ENCODE data around the gene AVL9. TPM values are rescaled to one million over a fixed set of nuclear protein-coding genes. Genes with fewer than 3 reads are reported as not detected.
A peak's percentile ranks its signal among the peaks of the same experiment; 100 is the strongest.
"Not testable (repeated sequence)": the region's sequence is repeated elsewhere in the genome, so short reads cannot be mapped to it uniquely, and the experiment has no call there.

Gene AVL9
- 31.5 TPM for total RNA-seq

GRCh38 chr7:32495298-32496051 is at the start of gene AVL9:
Gene AVL9 (plus strand): TSS chr7:32495489. CDS start chr7:32495710, 221 bp downstream.
- intact Hi-C loops (cut with DNase I), result no loop called here
- DNase-seq (ENCODE audit: low spot score) (peak; percentile 99), ATAC-seq (peak; percentile 99)

- intact Hi-C loops (cut with DNase I), result no loop called here
- DNase-seq (ENCODE audit: low spot score) (no peak), ATAC-seq (no peak)
Measured at GRCh38 chr7:32447218-32447617, 48.1 kb upstream of the AVL9 start.

DNA sequence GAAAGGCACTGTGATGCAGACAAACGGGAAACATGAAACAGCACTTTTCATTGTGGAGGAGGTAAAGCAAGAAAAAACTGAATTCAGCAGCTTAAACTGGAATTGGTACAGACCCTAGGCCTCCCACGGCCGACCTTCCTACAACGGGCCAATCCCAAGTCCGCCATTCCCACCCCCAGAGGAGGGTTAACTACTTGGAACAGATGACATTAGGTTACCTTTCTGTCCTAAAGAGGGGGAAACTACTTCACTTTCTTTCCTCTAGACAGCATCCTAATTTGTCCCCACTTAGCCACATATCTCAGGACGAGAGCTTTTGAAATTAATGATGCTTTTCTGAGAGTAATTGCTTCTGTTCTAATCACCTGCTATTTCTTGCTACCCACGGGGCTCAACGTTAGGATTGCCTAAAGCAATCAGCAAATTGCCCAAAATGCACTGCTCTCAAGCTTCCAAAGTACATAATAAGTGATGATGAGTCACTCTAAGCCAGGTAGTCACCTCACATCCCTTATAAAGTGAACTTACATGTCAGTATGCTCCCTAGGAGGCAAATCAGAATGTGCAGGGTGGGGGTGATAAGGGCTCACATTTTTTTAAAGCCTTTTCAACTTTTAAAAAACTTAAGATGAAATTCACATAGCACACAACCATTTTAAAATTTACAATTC is 41.8 kb upstream of the AVL9 start:
- intact Hi-C loops (cut with DNase I), result no loop called here
- ATAC-seq, result no peak
- no peak for DNase-seq (ENCODE audit: low spot score)

DNA sequence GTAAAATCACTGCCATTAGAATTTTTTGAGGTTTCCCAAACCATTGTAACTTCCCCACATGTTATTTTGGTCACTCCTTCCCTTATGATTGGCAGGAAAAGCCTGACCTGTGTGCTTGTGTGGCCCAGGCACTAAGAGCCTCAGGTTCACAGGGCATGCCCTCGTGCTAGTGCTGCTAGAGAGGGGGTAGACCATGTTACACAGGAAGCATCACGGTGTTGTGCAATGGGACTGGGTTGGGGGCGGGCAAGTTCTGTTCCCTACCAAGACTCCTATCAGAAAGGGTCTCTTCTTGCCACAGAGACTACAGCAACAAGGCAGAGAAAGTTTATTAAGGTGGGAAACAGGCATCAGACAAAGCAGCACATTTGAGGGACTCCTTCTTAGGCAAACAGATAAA is 37.3 kb upstream of the AVL9 start:
- intact Hi-C loops (cut with DNase I), result loop anchor here (5.0 kb wide), 1 partner anchor 1509 kb away; no protein-coding TSS in a partner anchor
- ATAC-seq (no peak), DNase-seq (ENCODE audit: low spot score) (no peak)

GRCh38 chr7:32459788-32460187 is 35.5 kb upstream of the AVL9 start:
- ATAC-seq, result no peak
- no peak for DNase-seq (ENCODE audit: low spot score)
- intact Hi-C loops (cut with DNase I), result loop anchor here (5.0 kb wide), 1 partner anchor 1508 kb away; no protein-coding TSS in a partner anchor

DNA sequence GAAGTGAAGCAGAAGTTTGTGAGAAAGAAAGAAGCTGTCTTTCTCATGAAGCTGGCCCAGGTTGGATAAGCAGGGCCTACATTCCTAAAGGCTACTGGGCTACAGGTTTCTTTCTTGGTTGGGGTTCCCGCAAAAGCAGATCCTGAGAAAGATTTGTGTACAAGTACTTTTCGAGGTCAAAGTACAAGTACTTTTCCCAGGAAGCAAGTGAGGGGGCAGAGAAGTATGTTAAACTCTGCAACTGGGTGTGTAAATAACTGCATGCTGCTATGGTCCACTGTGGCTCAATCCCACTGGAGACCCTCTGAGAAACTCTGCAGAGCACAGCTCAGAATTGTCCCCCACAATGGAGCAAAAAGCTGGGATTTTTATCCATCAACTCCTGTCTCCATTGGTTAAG is 33.8 kb upstream of the AVL9 start:
- DNase-seq (ENCODE audit: low spot score) (no peak), ATAC-seq (no peak)
- intact Hi-C loops (cut with DNase I), result no loop called here

- ATAC-seq, result no peak
- intact Hi-C loops (cut with DNase I), result no loop called here
- no peak for DNase-seq (ENCODE audit: low spot score)
Measured at GRCh38 chr7:32462451-32462850, 32.8 kb upstream of the AVL9 start.

- intact Hi-C loops (cut with DNase I), result no loop called here
- no peak for ATAC-seq
- no peak for DNase-seq (ENCODE audit: low spot score)
Measured at GRCh38 chr7:32462977-32463376, 32.3 kb upstream of the AVL9 start.

GRCh38 chr7:32464641-32465416 is 30.5 kb upstream of the AVL9 start:
- intact Hi-C loops (cut with DNase I); ATAC-seq; DNase-seq (ENCODE audit: low spot score): not testable (repeated sequence)

DNA sequence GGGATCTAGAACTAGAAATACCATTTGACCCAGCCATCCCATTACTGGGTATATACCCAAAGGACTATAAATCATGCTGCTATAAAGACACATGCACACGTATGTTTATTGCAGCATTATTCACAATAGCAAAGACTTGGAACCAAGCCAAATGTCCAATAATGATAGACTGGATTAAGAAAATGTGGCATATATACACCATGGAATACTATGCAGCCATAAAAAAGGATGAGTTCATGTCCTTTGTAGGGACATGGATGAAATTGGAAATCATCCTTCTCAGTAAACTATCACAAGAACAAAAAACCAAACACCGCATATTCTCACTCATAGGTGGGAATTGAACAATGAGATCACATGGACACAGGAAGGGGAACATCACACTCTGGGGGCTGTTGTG is 25.3 kb upstream of the AVL9 start:
- intact Hi-C loops (cut with DNase I); DNase-seq (ENCODE audit: low spot score); ATAC-seq: not testable (repeated sequence)

GRCh38 chr7:32470871-32471270 is 24.4 kb upstream of the AVL9 start:
- intact Hi-C loops (cut with DNase I), result no loop called here
- DNase-seq (ENCODE audit: low spot score), result no peak

GRCh38 chr7:32472015-32472414 is 23.3 kb upstream of the AVL9 start:
- DNase-seq (ENCODE audit: low spot score), result no peak
- intact Hi-C loops (cut with DNase I), result no loop called here

More at GRCh38 chr7:32470871-32471270, 24.4 kb upstream of the AVL9 start:
- ATAC-seq, result no peak

GRCh38 chr7:32474008-32474407 is 21.3 kb upstream of the AVL9 start:
- DNase-seq (ENCODE audit: low spot score) (no peak), ATAC-seq (no peak)
- intact Hi-C loops (cut with DNase I), result no loop called here

More at GRCh38 chr7:32472015-32472414, 23.3 kb upstream of the AVL9 start:
- no peak for ATAC-seq

- intact Hi-C loops (cut with DNase I), result no loop called here
- DNase-seq (ENCODE audit: low spot score), result no peak
- ATAC-seq, result no peak
Measured at GRCh38 chr7:32476816-32477648, 18.3 kb upstream of the AVL9 start.

- DNase-seq (ENCODE audit: low spot score) (no peak), ATAC-seq (no peak)
- intact Hi-C loops (cut with DNase I), result no loop called here
Measured at GRCh38 chr7:32477649-32477980, 17.7 kb upstream of the AVL9 start.

- ATAC-seq, result no peak
- intact Hi-C loops (cut with DNase I), result no loop called here
- no peak for DNase-seq (ENCODE audit: low spot score)
Measured at GRCh38 chr7:32479574-32480200, 15.6 kb upstream of the AVL9 start.

DNA sequence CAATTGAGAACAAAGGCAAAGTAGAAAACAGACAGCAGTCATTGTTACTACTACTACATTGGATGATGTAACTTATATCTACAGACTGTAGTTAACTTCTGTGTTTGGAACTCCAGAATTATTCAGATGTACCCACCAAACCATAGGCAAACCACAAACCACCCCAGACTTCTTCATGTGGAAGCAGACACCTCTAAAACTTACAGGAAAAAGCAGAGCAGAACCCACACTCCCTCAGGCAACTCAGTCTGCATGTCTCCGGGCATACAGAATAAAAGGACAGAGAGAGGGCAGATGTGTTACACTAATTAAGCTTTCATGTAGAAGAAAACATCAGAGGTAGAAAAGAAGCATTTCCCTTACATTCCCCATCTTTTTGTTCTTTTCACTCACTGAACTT is 14.1 kb upstream of the AVL9 start:
- ATAC-seq, result no peak
- no peak for DNase-seq (ENCODE audit: low spot score)
- intact Hi-C loops (cut with DNase I), result no loop called here

- DNase-seq (ENCODE audit: low spot score) (no peak), ATAC-seq (no peak)
- intact Hi-C loops (cut with DNase I), result no loop called here
Measured at GRCh38 chr7:32481921-32482320, 13.4 kb upstream of the AVL9 start.

- ATAC-seq, result no peak
- intact Hi-C loops (cut with DNase I), result no loop called here
- DNase-seq (ENCODE audit: low spot score), result no peak
Measured at GRCh38 chr7:32489788-32490126, 5.5 kb upstream of the AVL9 start.

Measured in sciatic nerve (tissue), 2 donors.